HG03378 (cell line): ENCODE data around the gene SLC39A3.

Experiments used
- ATAC-seq: cut with Tn5 transposase; IDR thresholded peaks from one replicate; pipeline ENCODE4 v1.9.1; 2021; ENCODE audit warnings: mild to moderate bottlenecking, moderate library complexity; ENCODE audit not compliant: unreplicated experiment

The SLC39A3 gene

GRCh38 chr19:2739602-2740313, at the start of gene SLC39A3:
TSS of gene SLC39A3 (minus strand) at chr19:2740017. CDS start at chr19:2737257, 2,760 bp downstream.
- ATAC-seq: peak; percentile 81

GRCh38 chr19:2788237-2788636, 48.4 kb upstream of the SLC39A3 start:
- no peak for ATAC-seq

- no peak for ATAC-seq
Measured at GRCh38 chr19:2787115-2787514, 47.3 kb upstream of the SLC39A3 start.

GRCh38 chr19:2785244-2785997, 45.6 kb upstream of the SLC39A3 start, which contains the start of gene THOP1:
TSS of gene THOP1 (plus strand) at chr19:2785503. CDS start at chr19:2785663, 160 bp downstream.
- peak; percentile 54 for ATAC-seq

- no peak for ATAC-seq
Measured at GRCh38 chr19:2783781-2784145, 43.9 kb upstream of the SLC39A3 start.

GRCh38 chr19:2782936-2783780, 43.3 kb upstream of the SLC39A3 start, which contains the start of gene SGTA:
TSS of gene SGTA (minus strand) at chr19:2783273. CDS start at chr19:2769068, 14,205 bp downstream.
- peak; percentile 73 for ATAC-seq

GRCh38 chr19:2782329-2782935, 42.6 kb upstream of the SLC39A3 start:
- ATAC-seq: no peak

GRCh38 chr19:2780284-2780683, 40.5 kb upstream of the SLC39A3 start:
- no peak for ATAC-seq

- no peak for ATAC-seq
Measured at GRCh38 chr19:2779121-2779740, 39.4 kb upstream of the SLC39A3 start.

- no peak for ATAC-seq
Measured at GRCh38 chr19:2777952-2778683, 38.3 kb upstream of the SLC39A3 start.

GRCh38 chr19:2775556-2776430, 36.0 kb upstream of the SLC39A3 start:
- ATAC-seq: no peak

GRCh38 chr19:2774953-2775555, 35.2 kb upstream of the SLC39A3 start:
- no peak for ATAC-seq

- no peak for ATAC-seq
Measured at GRCh38 chr19:2774083-2774679, 34.4 kb upstream of the SLC39A3 start.

- ATAC-seq: no peak
Measured at GRCh38 chr19:2771786-2772674, 32.2 kb upstream of the SLC39A3 start.

GRCh38 chr19:2770055-2771013, 30.5 kb upstream of the SLC39A3 start:
- ATAC-seq: no peak

GRCh38 chr19:2769218-2769617, 29.4 kb upstream of the SLC39A3 start:
- ATAC-seq: no peak
